Loucy (cell line): ENCODE measurements around the gene DYRK1B.
"Not testable (repeated sequence)": the region's sequence is repeated elsewhere in the genome, so short reads cannot be mapped to it uniquely, and the experiment has no call there.

ENCODE experiments used
- H2AFZ ChIP-seq: fragments of 200-600 bp; sonication (generic); 2 replicates; pipeline ENCODE4 v1.6.0; 2016; ENCODE audit warnings: antibody characterized with exemption, mild to moderate bottlenecking, low read length, moderate library complexity
- H3F3A ChIP-seq: fragments of 200-600 bp; 2 replicates; pipeline ENCODE4 v1.6.0; 2016; ENCODE audit warnings: antibody characterized with exemption, low read depth, mild to moderate bottlenecking
- H3K27me3 ChIP-seq: fragments of 200-600 bp; sonication (generic); 2 replicates; pipeline ENCODE4 v1.6.1; 2014; ENCODE audit warnings: low read length, mild to moderate bottlenecking; ENCODE audit not compliant: insufficient read depth, poor library complexity, severe bottlenecking
- H3K36me3 ChIP-seq: fragments of 200-600 bp; sonication (generic); 2 replicates; pipeline ENCODE4 v1.6.1; 2016; ENCODE audit warnings: low read length; ENCODE audit not compliant: insufficient read depth
- H3K4me1 ChIP-seq: fragments of 200-600 bp; sonication (generic); 2 replicates; pipeline ENCODE4 v1.5.1; 2014; ENCODE audit warnings: low read length, mild to moderate bottlenecking; ENCODE audit not compliant: insufficient read depth, poor library complexity, severe bottlenecking
- H3K4me2 ChIP-seq: fragments of 200-600 bp; sonication (generic); 2 replicates; pipeline ENCODE4 v1.6.0; 2014; ENCODE audit warnings: antibody characterized with exemption, low read length, low read depth, mild to moderate bottlenecking; ENCODE audit not compliant: poor library complexity, severe bottlenecking
- H3K4me3 ChIP-seq: fragments of 200-600 bp; sonication (generic); 2 replicates; pipeline ENCODE4 v1.5.1; 2014; ENCODE audit warnings: low read length, mild to moderate bottlenecking, mixed read lengths; ENCODE audit not compliant: poor library complexity, severe bottlenecking
- H3K79me2 ChIP-seq: fragments of 200-600 bp; sonication (generic); 2 replicates; pipeline ENCODE4 v1.6.1; 2014; ENCODE audit warnings: low read length; ENCODE audit not compliant: insufficient read depth
- H3K9ac ChIP-seq: fragments of 200-600 bp; sonication (generic); 2 replicates; pipeline ENCODE4 v1.6.0; 2014; ENCODE audit warnings: mild to moderate bottlenecking, low read depth, low read length, moderate library complexity; ENCODE audit not compliant: poor library complexity, severe bottlenecking
- H3K9me2 ChIP-seq: fragments of 200-600 bp; sonication (generic); replicated peaks from 2 replicates; pipeline ENCODE4 v1.6.1; 2016; ENCODE audit warnings: low read depth, low read length, mixed read lengths
- H3K9me3 ChIP-seq: fragments of 200-600 bp; sonication (generic); 2 replicates; pipeline ENCODE4 v1.6.1; 2014; ENCODE audit warnings: mild to moderate bottlenecking, antibody characterized with exemption, low read length, low read depth; ENCODE audit not compliant: insufficient read depth
- H4K20me1 ChIP-seq: fragments of 200-600 bp; sonication (generic); 2 replicates; pipeline ENCODE4 v1.6.0; 2014; ENCODE audit warnings: antibody characterized with exemption, low read length, mild to moderate bottlenecking; ENCODE audit not compliant: insufficient read depth, poor library complexity, severe bottlenecking
- EZH2phosphoT487 ChIP-seq: fragments of 200-600 bp; IDR thresholded peaks from 2 replicates; pipeline ENCODE4 v1.6.1; 2018; ENCODE audit warnings: antibody characterized with exemption, mild to moderate bottlenecking, moderate library complexity, borderline replicate concordance
- TF ChIP-seq, protein P1 (sequence below): fragments of 200-600 bp; sonication (generic); conservative IDR thresholded peaks from 2 replicates; pipeline ENCODE4 v1.5.1; 2014; ENCODE audit warnings: mild to moderate bottlenecking, antibody characterized with exemption, low read length

The DYRK1B gene

DNA sequence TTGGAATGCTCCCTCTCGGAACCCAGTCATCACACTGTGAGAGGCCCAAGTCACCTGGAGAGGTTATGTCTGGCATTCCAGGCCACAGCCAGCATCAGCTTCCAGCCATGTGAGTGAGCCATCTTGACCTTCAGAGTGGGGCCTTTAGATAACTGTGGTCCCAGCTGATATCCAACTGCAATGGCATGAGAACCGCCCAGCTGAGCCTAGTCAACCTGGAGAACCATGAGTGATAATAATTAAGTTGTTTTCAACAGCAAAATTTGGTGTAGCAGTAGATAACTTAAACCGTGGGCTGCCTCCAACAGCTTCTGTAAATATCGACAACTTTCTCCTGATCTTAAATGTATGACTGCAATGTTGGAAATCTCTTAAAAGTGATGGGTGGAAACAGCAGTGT is 24.6 kb downstream of the DYRK1B start:
- no peaks in the 10 kb centered on the region for H3K9me2 ChIP-seq
- H3K4me3 ChIP-seq, result no peak overlapping the region
- H3K9me3 ChIP-seq, result no peaks in the 10 kb centered on the region
- no peak overlapping the region for H3K4me2 ChIP-seq
- H3F3A ChIP-seq, result no peaks in the 10 kb centered on the region
- no peaks in the 10 kb centered on the region for H3K79me2 ChIP-seq
- TF ChIP-seq EZH2phosphoT487, result no peak
- TF ChIP-seq, protein P1, sequence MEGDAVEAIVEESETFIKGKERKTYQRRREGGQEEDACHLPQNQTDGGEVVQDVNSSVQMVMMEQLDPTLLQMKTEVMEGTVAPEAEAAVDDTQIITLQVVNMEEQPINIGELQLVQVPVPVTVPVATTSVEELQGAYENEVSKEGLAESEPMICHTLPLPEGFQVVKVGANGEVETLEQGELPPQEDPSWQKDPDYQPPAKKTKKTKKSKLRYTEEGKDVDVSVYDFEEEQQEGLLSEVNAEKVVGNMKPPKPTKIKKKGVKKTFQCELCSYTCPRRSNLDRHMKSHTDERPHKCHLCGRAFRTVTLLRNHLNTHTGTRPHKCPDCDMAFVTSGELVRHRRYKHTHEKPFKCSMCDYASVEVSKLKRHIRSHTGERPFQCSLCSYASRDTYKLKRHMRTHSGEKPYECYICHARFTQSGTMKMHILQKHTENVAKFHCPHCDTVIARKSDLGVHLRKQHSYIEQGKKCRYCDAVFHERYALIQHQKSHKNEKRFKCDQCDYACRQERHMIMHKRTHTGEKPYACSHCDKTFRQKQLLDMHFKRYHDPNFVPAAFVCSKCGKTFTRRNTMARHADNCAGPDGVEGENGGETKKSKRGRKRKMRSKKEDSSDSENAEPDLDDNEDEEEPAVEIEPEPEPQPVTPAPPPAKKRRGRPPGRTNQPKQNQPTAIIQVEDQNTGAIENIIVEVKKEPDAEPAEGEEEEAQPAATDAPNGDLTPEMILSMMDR, result no peak
- no peaks in the 10 kb centered on the region for H3K4me1 ChIP-seq
- H4K20me1 ChIP-seq, result no peaks in the 10 kb centered on the region
- H3K9ac ChIP-seq, result no peak overlapping the region
- H3K27me3 ChIP-seq, result no peaks in the 10 kb centered on the region
- H2AFZ ChIP-seq, result no peak overlapping the region
- H3K36me3 ChIP-seq, result no peaks in the 10 kb centered on the region

DNA sequence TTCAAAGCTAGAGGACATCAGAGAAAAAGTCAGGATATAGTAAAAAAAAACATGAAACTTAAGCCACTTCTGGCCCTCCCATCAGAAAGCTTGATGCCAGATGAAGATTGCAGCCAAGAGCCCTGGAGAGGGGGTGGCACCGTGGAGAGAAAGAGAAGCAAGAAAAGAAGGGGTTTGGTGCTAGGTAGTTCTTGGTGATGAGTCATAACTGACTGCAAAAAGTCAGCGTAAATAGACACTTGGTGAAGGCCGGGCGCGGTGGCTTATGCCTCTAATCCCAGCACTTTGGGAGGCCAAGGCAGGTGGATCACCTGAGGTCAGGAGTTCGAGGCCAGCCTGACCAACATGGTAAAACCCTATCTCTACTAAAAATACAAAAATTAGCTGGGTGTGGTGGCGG is 25.3 kb downstream of the DYRK1B start:
- H3K4me1 ChIP-seq, H3K79me2 ChIP-seq, H3F3A ChIP-seq, H3K9ac ChIP-seq, H3K36me3 ChIP-seq, H3K9me2 ChIP-seq, H2AFZ ChIP-seq, H3K27me3 ChIP-seq, H4K20me1 ChIP-seq, H3K4me3 ChIP-seq, H3K9me3 ChIP-seq, H3K4me2 ChIP-seq: not testable (repeated sequence)

DNA sequence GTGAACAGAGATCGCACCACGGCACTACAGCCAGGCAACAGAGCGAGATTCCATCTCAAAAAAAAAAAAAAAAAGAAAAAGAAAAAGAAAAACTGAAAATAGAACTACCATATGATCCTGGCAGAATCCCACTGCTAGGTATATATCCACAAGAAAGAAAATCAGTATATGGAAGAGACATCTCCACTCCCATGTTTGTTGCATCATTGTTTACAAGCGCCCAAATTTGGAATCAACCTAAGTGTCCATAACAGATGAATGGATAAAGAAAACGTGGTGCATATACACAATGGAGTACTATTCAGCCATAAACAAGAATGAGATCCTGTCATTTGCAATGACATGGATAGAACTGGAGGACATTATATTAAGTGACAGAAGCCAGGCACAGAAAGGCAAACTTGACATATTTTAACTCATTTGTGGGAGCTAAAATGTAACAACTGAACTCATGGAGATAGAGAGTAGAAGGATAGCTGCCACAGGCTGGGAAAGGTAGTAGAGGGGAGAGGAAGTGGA is 26.1 kb downstream of the DYRK1B start:
- H2AFZ ChIP-seq, result no peak overlapping the region
- no peaks in the 10 kb centered on the region for H3F3A ChIP-seq
- H4K20me1 ChIP-seq, result no peaks in the 10 kb centered on the region
- no peaks in the 10 kb centered on the region for H3K9me3 ChIP-seq
- no peak overlapping the region for H3K4me2 ChIP-seq
- no peak overlapping the region for H3K4me3 ChIP-seq
- no peaks in the 10 kb centered on the region for H3K79me2 ChIP-seq
- H3K4me1 ChIP-seq, result no peaks in the 10 kb centered on the region
- H3K36me3 ChIP-seq, result no peaks in the 10 kb centered on the region
- no peaks in the 10 kb centered on the region for H3K9me2 ChIP-seq
- no peak overlapping the region for H3K9ac ChIP-seq
- TF ChIP-seq EZH2phosphoT487, result no peak
- TF ChIP-seq, protein P1, result no peak
- H3K27me3 ChIP-seq, result no peaks in the 10 kb centered on the region

DNA sequence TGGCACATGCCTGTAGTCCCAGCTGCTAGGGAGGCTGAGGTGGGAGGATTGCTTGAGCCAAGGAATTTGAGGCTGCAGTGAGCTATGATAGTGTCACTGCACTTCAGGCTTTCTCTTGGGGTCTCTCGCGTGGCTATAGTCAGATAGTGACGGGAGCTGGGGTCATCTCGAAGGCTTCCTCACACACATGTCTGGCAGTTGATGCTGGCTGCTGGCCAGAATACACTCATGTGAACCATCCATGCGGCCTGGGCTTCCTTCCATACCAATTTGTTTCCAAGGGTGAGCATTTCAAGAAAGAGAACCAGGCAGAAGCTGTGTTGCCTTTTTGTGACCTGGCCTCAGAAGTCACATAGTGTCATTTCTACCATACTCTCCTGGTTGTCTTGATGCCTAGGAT is 28.9 kb downstream of the DYRK1B start:
- H4K20me1 ChIP-seq, result no peaks in the 10 kb centered on the region
- H3K27me3 ChIP-seq, result no peaks in the 10 kb centered on the region
- H3K4me2 ChIP-seq, result no peak overlapping the region
- H3F3A ChIP-seq, result no peaks in the 10 kb centered on the region
- H3K4me1 ChIP-seq, result no peaks in the 10 kb centered on the region
- no peak overlapping the region for H3K9ac ChIP-seq
- no peaks in the 10 kb centered on the region for H3K9me3 ChIP-seq
- H2AFZ ChIP-seq, result no peak overlapping the region
- no peaks in the 10 kb centered on the region for H3K9me2 ChIP-seq
- no peak for TF ChIP-seq EZH2phosphoT487
- TF ChIP-seq, protein P1, result no peak
- H3K36me3 ChIP-seq, result no peaks in the 10 kb centered on the region
- no peak overlapping the region for H3K4me3 ChIP-seq
- no peaks in the 10 kb centered on the region for H3K79me2 ChIP-seq
